HG02852 (cell line): Measurements from ENCODE around the gene PPM1E.

Experiments used
- ATAC-seq: cut with Tn5 transposase; IDR thresholded peaks from one replicate; pipeline ENCODE4 v1.9.1; 2021; ENCODE audit warnings: mild to moderate bottlenecking, moderate library complexity; ENCODE audit not compliant: unreplicated experiment

Gene PPM1E

DNA sequence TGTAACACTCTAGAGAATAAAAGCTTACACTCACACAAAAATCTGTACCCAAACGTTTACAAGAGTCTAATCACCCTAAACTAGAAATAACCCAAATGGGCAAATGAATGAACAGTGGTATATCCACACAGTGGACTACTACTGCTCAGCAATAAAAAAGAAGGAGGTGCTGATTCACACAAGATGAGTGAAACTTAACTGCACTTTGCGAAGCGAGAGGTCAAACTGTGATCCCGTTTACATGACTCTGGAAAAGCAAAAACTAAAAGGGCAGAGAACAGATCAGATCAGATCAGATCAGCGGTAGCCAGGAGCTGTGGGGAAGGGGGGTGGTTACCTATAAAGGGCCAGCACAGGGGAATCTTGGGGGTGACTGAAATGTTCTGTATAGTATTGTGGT is 237.7 kb downstream of the PPM1E start:
- ATAC-seq = no peak

DNA sequence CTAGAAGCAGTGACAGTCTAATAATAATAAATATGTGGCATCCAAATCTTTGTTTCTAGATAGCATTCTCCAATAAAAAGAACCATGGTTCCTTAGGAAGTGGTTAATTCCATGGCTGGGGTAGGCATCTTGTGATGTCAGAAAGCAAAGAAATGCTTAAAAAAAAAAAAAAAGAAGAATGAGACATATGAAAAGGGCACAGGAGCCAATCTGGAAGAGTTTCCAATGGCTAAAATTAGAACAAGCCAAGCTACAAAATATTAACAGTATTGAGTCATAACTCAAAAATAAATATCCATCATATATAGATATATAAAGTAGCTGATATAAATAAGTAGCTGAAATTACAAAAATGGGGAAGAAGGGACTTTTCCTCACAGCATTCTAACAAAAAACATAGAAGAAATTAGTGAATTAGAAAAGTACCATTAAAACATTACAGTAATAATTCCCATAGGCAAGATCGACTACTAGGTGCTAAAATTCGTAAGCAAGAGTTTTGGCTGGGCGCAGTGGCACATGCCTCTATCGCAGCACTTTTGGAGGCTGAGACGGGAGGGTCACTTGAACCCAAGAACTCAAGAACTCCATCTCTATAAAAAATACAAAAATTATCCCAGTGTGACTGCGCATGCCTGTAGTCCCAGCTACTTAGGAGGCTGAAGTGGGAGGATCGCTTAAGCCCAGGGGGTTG is 239.7 kb downstream of the PPM1E start:
- ATAC-seq = no peak

- ATAC-seq = no peak
Measured at GRCh38 chr17:58996968-58997367, 241.3 kb downstream of the PPM1E start.

DNA sequence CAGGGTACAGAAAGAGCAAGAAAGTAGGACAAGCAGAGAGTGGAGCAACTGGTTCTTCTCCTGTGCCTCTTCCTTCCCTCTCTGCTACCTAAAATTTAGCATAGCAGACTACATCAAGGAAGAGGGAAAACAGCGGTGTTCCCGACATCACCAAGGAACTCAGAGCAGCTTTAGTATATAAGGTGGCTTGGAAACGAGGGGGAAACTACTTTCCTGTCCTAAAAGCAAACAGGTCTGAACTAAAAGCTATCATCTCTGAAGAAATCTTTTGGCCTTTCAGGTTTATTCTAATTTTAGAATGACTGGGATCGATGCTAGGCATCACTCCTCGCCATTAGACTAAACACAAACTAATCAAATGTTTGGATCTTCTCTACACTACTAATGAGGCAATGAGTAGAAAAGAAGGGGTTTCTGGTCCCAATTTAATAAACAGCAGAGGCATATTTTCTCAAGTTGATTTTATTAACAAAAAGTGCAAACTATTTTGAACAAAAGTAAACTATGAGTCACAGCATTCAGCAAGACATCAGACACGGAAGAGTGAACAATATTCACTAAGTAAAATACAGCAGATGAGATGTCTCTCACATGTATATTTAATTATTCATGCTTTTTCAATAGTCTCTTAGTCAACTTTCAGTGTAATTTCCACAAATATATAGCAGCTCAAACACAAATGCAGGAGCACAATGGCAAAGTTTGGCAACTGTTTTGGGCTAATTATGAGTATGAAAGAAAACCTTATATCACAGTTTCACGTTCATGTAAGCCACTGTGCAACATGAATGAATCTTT is 242.3 kb downstream of the PPM1E start:
- no peak for ATAC-seq

DNA sequence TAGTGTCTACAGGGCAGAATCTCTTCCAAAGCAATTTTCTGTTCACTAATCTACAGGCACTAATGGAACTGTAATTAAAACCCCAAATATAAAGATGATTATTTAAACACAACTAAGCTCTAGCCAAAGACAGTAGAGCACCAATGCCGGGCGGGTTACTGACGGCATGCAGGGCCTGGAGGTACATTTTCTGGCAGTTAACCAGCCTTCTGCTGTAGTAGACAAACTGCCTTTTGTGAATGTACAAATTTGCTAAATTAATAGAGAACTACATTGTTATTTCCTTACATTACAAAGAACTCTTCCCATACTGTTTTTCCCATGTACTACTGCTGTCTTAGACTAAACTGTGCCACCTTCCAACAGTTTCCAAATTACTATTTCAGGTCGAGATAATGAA is 243.2 kb downstream of the PPM1E start:
- ATAC-seq = no peak

GRCh38 chr17:58999500-58999899 is 243.8 kb downstream of the PPM1E start:
- ATAC-seq = no peak

- no peak for ATAC-seq
Measured at GRCh38 chr17:59000022-59000421, 244.4 kb downstream of the PPM1E start.

DNA sequence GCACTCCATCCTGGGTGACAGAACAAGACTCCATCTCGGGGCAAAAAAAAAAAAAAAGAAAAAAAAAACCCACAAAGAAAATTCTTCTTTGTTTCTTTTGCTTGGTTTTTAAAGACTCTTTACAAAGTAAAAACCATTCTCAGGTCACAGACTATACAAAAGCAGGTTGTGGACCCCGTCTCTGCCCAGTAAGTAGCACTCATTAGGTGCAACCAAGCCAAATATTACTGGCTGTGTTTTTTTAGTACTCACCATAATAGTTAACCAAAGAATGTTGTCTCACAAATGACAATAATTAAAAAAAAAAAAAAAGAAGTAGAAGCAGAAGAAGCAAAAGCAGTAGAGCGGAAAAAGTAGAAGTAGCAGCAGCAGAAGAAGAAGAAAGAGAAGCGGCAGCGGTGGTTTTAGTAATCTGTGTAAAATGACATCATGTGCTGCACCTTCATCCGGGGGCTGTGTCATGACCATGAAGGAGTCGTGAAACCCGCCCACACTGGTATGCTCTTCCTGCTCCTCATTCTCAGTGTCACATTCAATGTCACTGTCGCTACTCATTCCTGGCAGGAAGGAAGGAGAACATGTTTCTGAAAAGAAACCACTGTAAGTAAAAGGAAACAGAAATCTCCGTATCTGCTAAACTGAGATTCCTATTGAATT is 245.6 kb downstream of the PPM1E start:
- peak; percentile 97 for ATAC-seq

GRCh38 chr17:59002126-59002525 is 246.5 kb downstream of the PPM1E start:
- ATAC-seq = no peak

GRCh38 chr17:59002848-59003247 is 247.2 kb downstream of the PPM1E start:
- no peak for ATAC-seq

- no peak for ATAC-seq
Measured at GRCh38 chr17:59003860-59004259, 248.2 kb downstream of the PPM1E start.

DNA sequence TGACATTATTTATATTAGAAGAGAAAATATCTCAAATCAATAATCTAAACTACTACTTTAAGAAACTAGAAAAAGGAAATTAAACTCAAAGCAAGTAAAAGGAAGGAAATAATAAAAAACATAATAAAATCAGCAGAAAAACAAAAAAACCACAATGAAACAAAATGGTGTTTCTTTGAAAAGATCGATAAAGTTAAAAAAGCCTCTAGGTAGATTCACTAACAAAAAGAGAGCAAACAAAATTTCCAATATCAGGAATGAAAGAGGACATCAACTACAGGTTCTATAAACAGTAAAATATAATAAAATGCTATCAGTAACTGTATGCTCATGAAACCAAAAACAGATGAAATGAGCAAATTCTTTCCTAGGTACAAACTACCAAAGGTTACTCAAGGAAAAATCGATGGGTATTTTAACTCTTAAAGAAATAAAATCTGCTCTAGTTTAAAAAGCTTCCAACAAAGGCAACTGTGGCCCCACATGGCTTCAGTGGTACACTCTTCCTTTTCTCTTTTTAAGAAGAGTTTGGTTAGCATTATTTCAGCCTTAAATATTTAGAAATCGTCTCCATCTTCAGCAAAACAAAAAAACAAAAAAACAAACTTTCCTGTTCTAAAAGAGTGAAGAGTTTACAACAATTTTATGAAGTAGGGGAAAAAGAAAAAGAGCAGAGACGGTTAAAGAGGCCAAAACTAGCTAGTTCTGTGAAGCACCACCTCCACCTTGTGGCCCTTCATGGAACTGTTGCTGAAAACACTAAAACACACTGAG is 248.9 kb downstream of the PPM1E start:
- no peak for ATAC-seq

GRCh38 chr17:59007995-59008394 is 252.3 kb downstream of the PPM1E start:
- ATAC-seq = no peak

GRCh38 chr17:59008737-59009136 is 253.1 kb downstream of the PPM1E start:
- no peak for ATAC-seq

GRCh38 chr17:59010026-59010425 is 254.4 kb downstream of the PPM1E start:
- no peak for ATAC-seq

DNA sequence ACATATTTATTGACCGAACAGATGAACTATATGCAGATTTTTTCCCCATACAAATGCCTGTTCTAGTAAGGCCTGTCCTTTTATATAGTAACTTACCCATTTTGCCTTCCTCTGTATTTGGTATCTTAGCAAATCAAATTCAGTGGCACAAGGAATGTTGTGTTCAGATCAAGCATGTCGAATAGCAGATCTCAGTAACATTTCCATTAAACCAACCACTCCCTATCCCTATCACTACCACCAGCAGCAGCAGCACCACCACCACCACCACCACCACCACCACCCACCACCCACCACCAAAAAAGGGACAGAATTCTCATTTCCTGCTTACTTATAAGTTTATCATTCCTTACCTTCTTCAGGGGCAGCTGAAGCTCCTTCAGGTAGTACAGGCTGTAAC is 256.3 kb downstream of the PPM1E start:
- ATAC-seq = no peak

DNA sequence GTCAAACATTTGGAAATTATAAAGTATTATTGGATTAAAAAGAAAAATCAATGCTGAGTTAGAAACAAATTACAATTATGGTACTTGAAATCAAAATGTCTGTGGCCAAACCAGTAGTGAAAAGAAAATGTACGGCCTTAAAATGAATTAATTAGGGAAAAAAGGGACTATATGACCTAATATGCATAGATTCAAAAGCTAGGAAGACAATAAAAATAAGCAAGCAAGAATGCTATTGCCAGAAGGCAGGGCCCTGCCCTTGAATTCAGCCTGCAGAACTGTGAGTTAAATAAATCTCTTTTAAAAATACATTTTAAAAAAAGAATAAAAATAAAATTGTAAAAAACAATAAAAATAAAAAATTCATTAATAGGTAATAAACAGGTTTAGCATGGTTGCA is 262.4 kb downstream of the PPM1E start:
- no peak for ATAC-seq

DNA sequence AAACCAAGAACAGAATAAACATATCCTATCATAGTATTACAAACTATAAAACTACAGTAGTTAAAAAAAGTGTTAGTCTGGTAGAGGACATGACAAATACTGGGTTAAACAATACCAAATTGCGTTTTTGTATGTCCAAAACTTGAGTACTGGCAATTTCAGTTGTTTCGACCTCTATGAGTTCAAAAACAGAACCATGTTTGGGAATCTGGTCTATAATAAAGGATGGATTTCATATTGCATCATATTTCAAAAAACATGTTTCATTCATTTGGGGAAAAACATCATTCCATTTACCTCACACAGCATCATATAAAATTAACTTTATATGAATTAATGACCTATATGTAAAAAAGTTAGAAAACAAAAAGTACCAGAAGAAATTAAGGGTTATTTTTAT is 269.3 kb downstream of the PPM1E start:
- no peak for ATAC-seq

GRCh38 chr17:59026176-59026939 is 270.7 kb downstream of the PPM1E start:
- no peak for ATAC-seq

DNA sequence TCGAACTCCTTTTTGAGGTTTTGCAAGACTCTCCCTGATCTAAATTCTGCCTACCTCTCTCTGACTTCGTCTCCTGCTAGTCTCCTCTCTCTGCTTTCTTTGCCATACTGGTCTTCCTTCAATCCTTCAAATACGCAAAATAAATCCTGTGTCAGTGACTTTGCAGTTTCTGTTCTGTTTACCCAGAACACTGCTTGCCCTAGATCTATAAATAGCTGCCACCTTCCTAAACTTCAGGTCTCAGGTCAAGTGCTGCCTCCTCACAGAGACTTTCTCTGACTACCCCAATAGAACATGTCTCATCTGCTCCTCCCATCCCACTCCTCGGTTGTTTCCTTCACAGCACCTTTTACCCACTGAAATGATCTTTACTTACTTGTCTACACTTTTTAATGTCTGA is 272.1 kb downstream of the PPM1E start:
- ATAC-seq = no peak
